ENCODE data around the gene FUNDC1. TPM values are rescaled to one million over a fixed set of nuclear protein-coding genes. Genes with fewer than 3 reads are reported as not detected.

The FUNDC1 gene
- total RNA-seq, 1 experiment from 2014 or later, result 9.8 TPM

GRCh38 chrX:44572340-44572938 is 29.8 kb upstream of the FUNDC1 start:
- no peaks in the 10 kb centered on the region for H3K79me2 ChIP-seq (ENCODE audit: low read depth)
- no peak for DNase-seq
- no peaks in the 10 kb centered on the region for H4K20me1 ChIP-seq (ENCODE audit: insufficient read depth)
- no peaks in the 10 kb centered on the region for H3K9me2 ChIP-seq (ENCODE audit: insufficient read depth)
- H3K9me3 ChIP-seq (ENCODE audit: insufficient read depth, low read depth), result no peaks in the 10 kb centered on the region
- no peak for TF ChIP-seq CTCF (conservative IDR thresholded peaks at IDR 0.05)
- TF ChIP-seq EZH2 (IDR thresholded peaks at IDR 0.05; ENCODE audit: low read depth), result no peak
- H3F3A ChIP-seq (ENCODE audit: insufficient read depth, low read depth), result no peaks in the 10 kb centered on the region
- no peaks in the 10 kb centered on the region for H3K36me3 ChIP-seq (ENCODE audit: low read depth)
- H3K4me1 ChIP-seq (replicated peaks; ENCODE audit: insufficient read depth), result no peaks in the 10 kb centered on the region
- BruUV-seq (replicated peaks), result no TSS peak
- H3K27me3 ChIP-seq (ENCODE audit: insufficient read depth, low read depth), result no peaks in the 10 kb centered on the region
- CTCF ChIA-PET, result no interaction called here
- no peak overlapping the region for H3K27ac ChIP-seq
- intact Hi-C loops (cut with micrococcal nuclease; ENCODE audit: unreplicated experiment), result no loop called here
- H2AFZ ChIP-seq, result no peak overlapping the region
- POLR2A ChIA-PET (ENCODE audit: unreplicated experiment), result no interaction called here
- H3K4me3 ChIP-seq, result no peak overlapping the region
- no peak overlapping the region for H3K4me2 ChIP-seq

GRCh38 chrX:44570522-44570921 is 27.9 kb upstream of the FUNDC1 start:
- Histone ChIP-seq H3K9me3 (ENCODE audit: insufficient read depth, low read depth) (no peaks in the 10 kb centered on the region), H3K27ac (no peak overlapping the region), H3K36me3 (ENCODE audit: low read depth) (no peaks in the 10 kb centered on the region), H3K9me2 (ENCODE audit: insufficient read depth) (no peaks in the 10 kb centered on the region), H4K20me1 (ENCODE audit: insufficient read depth) (no peaks in the 10 kb centered on the region), H3K4me2 (no peak overlapping the region), H3K79me2 (ENCODE audit: low read depth) (no peaks in the 10 kb centered on the region), H3F3A (ENCODE audit: insufficient read depth, low read depth) (no peaks in the 10 kb centered on the region), H2AFZ (no peak overlapping the region), H3K4me1 (replicated peaks; ENCODE audit: insufficient read depth) (no peaks in the 10 kb centered on the region), H3K27me3 (ENCODE audit: insufficient read depth, low read depth) (no peaks in the 10 kb centered on the region), H3K4me3 (no peak overlapping the region)
- POLR2A ChIA-PET (ENCODE audit: unreplicated experiment), result no interaction called here
- CTCF ChIA-PET, result no interaction called here
- BruUV-seq (replicated peaks), result no TSS peak
- DNase-seq, result no peak
- TF ChIP-seq CTCF (conservative IDR thresholded peaks at IDR 0.05), result no peak
- TF ChIP-seq EZH2 (IDR thresholded peaks at IDR 0.05; ENCODE audit: low read depth), result no peak
- intact Hi-C loops (cut with micrococcal nuclease; ENCODE audit: unreplicated experiment), result no loop called here

- Histone ChIP-seq H3K27me3 (ENCODE audit: insufficient read depth, low read depth) (no peaks in the 10 kb centered on the region), H3K36me3 (ENCODE audit: low read depth) (no peaks in the 10 kb centered on the region), H3K27ac (no peak overlapping the region), H3K79me2 (ENCODE audit: low read depth) (no peaks in the 10 kb centered on the region), H3K4me2 (no peak overlapping the region), H3K9me2 (ENCODE audit: insufficient read depth) (no peaks in the 10 kb centered on the region), H3F3A (ENCODE audit: insufficient read depth, low read depth) (no peaks in the 10 kb centered on the region), H3K9me3 (ENCODE audit: insufficient read depth, low read depth) (no peaks in the 10 kb centered on the region), H3K4me1 (replicated peaks; ENCODE audit: insufficient read depth) (no peaks in the 10 kb centered on the region), H3K4me3 (no peak overlapping the region), H2AFZ (no peak overlapping the region), H4K20me1 (ENCODE audit: insufficient read depth) (no peaks in the 10 kb centered on the region)
- ChIA-PET CTCF (no interaction called here), POLR2A (ENCODE audit: unreplicated experiment) (no interaction called here)
- no peak for DNase-seq
- no TSS peak for BruUV-seq (replicated peaks)
- TF ChIP-seq EZH2 (IDR thresholded peaks at IDR 0.05; ENCODE audit: low read depth) (no peak), CTCF (conservative IDR thresholded peaks at IDR 0.05) (no peak)
- intact Hi-C loops (cut with micrococcal nuclease; ENCODE audit: unreplicated experiment), result no loop called here
These were observed 26.5 kb upstream of the FUNDC1 start for GRCh38 chrX:44569122-44569521.

All from PC-9 (cell line).